GM12878 (cell line): ENCODE measurements around the gene ARHGEF17. TPM values are rescaled to one million over a fixed set of nuclear protein-coding genes. Genes with fewer than 3 reads are reported as not detected.

Source experiments
- ATAC-seq: fragments of 200-7000 bp; cut with Tn5 transposase; 3 replicates; pipeline ENCODE4 v1.9.1; 2020; ENCODE audit warnings: mild to moderate bottlenecking, moderate library complexity
- BruUV-seq: library from RNA; stranded (reverse); fragments of 400-500 nt; replicated peaks from 2 replicates; lab custom pipeline; 2021; lab: Mats Ljungman, UMichigan
- CTCF ChIA-PET: fragments of 300-600 bp; sonication (Branson Sonifier 250); formaldehyde crosslinking; extraction: SDS; loops from one replicate; lab custom pipeline; 2021; ENCODE audit warnings: inconsistent platforms; lab: Yijun Ruan, JAX
- POLR2A ChIA-PET: fragments of 350-600 bp; formaldehyde crosslinking; extraction: SDS; loops from one replicate; lab custom pipeline; 2021; ENCODE audit warnings: inconsistent platforms; lab: Charles Lee
- RAD21 ChIA-PET: fragments of 300-600 bp; sonication (Branson Sonifier 250); formaldehyde crosslinking; loops from one replicate; lab custom pipeline; 2023; ENCODE audit warnings: antibody characterized with exemption; ENCODE audit not compliant: unreplicated experiment; lab: Charles Lee
- SMC1A ChIA-PET: fragments of 300-600 bp; sonication (Branson Sonifier 250); formaldehyde crosslinking; loops from one replicate; lab custom pipeline; 2023; ENCODE audit not compliant: unreplicated experiment, uncharacterized antibody; lab: Charles Lee
- DNase-seq: peaks from one replicate; pipeline ENCODE4 v3.0.0-alpha.2; 2011; ENCODE audit warnings: low read depth, low spot score
- FAIRE-seq: peaks from 3 replicates; lab custom pipeline; 2011; peaks lifted over from hg19 to GRCh38; lab: Jason Lieb, UNC
- H2AFZ ChIP-seq: 2 replicates; pipeline ENCODE4 v1.6.0; 2011; ENCODE audit warnings: low read depth, low read length, control low read depth; ENCODE audit not compliant: control insufficient read depth
- H3K27ac ChIP-seq: 2 replicates; pipeline ENCODE4 v1.5.1; 2011; ENCODE audit warnings: control low read depth; ENCODE audit not compliant: control insufficient read depth, insufficient read depth
- H3K27me3 ChIP-seq, 2 experiments: replicated peaks in 1 of 2; 2 replicates each; pipeline versions ENCODE4 v1.6.0 to v1.6.1; 2011; ENCODE audit warnings: low read length in 1 of 2; ENCODE audit not compliant: control insufficient read depth in 2 of 2, insufficient read depth in 2 of 2
- H3K36me3 ChIP-seq, 2 experiments: 2 replicates each; pipeline ENCODE4 v1.5.1; 2011; ENCODE audit warnings: low read length in 1 of 2; ENCODE audit not compliant: control insufficient read depth in 2 of 2, insufficient read depth in 2 of 2
- H3K4me1 ChIP-seq: 2 replicates; pipeline ENCODE4 v1.6.1; 2011; ENCODE audit warnings: mild to moderate bottlenecking, low read length, moderate library complexity, mixed read lengths; ENCODE audit not compliant: control insufficient read depth, insufficient read depth
- H3K4me2 ChIP-seq: 2 replicates; pipeline ENCODE4 v1.6.0; 2011; ENCODE audit warnings: control low read depth; ENCODE audit not compliant: control insufficient read depth, insufficient read depth
- H3K4me3 ChIP-seq: fragments of 200-600 bp; sonication (generic); 2 replicates; pipeline ENCODE4 v1.5.1; 2016
- H3K79me2 ChIP-seq: 2 replicates; pipeline ENCODE4 v1.6.0; 2011; ENCODE audit warnings: low read length; ENCODE audit not compliant: control insufficient read depth, insufficient read depth
- H3K9ac ChIP-seq: 2 replicates; pipeline ENCODE4 v1.8.0; 2011; ENCODE audit warnings: low read length, control low read depth, mixed read lengths; ENCODE audit not compliant: control insufficient read depth, insufficient read depth
- H3K9me3 ChIP-seq: replicated peaks from 3 replicates; pipeline ENCODE4 v1.5.1; 2011; ENCODE audit warnings: mild to moderate bottlenecking, low read length; ENCODE audit not compliant: control insufficient read depth, insufficient read depth
- H4K20me1 ChIP-seq: 2 replicates; pipeline ENCODE4 v1.6.0; 2011; ENCODE audit not compliant: control insufficient read depth, insufficient read depth
- POLR2A ChIP-seq: IDR thresholded peaks from 2 replicates; pipeline ENCODE4 v1.6.1; 2011; ENCODE audit warnings: low read depth, mild to moderate bottlenecking, low read length
- WGBS: methylation state at CpG from one replicate; pipeline ENCODE4 v1.1.6; 2016; ENCODE audit warnings: low lambda C conversion rate; ENCODE audit not compliant: insufficient replicate concordance, insufficient coverage; ENCODE audit errors: missing lambda C conversion rate; 5-methylcytosine and 5-hydroxymethylcytosine counted together
- in situ Hi-C: fragments of 300-500 bp; cut with MboI; formaldehyde crosslinking; loops from 9 replicates; pipeline ENCODE4 v1.14.3; 2018; ENCODE audit warnings: mixed read lengths
- intact Hi-C: fragments of 100-400 bp; cut with micrococcal nuclease; formaldehyde crosslinking; loops from one replicate; pipeline ENCODE4 v1.14.2; 2022; ENCODE audit not compliant: unreplicated experiment
- polyA plus RNA-seq, 11 experiments: library from polyadenylated mRNA; depleted of rRNA in 4 of 11; unstranded in 6 of 11; stranded (reverse) in 5 of 11; fragments of >200 nt; fragmentation: Nextera tagmentation in 4 of 11; fragmentation: Illumina TruSeq in 1 of 11; extraction: Ambion mirVana in 4 of 11; extraction: Trizol in 1 of 11; gene quantifications; 1 replicate in 1 of 11; 2 replicates in 10 of 11; pipeline versions ENCODE4 v1.2.1 to v1.2.3, GENCODE V29; 2011 to 2016; ENCODE audit warnings: inconsistent platforms in 2 of 11, missing spikeins in 2 of 11, low read depth in 1 of 11
- total RNA-seq, 4 experiments: library from RNA; depleted of rRNA in 3 of 4; stranded (reverse); fragments of >200 nt in 3 of 4; fragmentation: Illumina TruSeq in 1 of 4; extraction: Trizol in 1 of 4; gene quantifications; 2 replicates each; pipeline versions ENCODE4 v1.2.1 to v1.2.3, GENCODE V29; 2013 to 2021
- TF ChIP-seq, protein P1 (sequence below): IDR thresholded peaks from 2 replicates; pipeline ENCODE4 v1.6.1; 2012; ENCODE audit warnings: mild to moderate bottlenecking, low read depth, low read length

Gene ARHGEF17
- total and polyA plus RNA-seq, 10 of the 15 experiments (the other 5 are each of a cell fraction or from before 2014, with no cell fraction given) = 0.15 to 11.0 (median 1.7) TPM

DNA sequence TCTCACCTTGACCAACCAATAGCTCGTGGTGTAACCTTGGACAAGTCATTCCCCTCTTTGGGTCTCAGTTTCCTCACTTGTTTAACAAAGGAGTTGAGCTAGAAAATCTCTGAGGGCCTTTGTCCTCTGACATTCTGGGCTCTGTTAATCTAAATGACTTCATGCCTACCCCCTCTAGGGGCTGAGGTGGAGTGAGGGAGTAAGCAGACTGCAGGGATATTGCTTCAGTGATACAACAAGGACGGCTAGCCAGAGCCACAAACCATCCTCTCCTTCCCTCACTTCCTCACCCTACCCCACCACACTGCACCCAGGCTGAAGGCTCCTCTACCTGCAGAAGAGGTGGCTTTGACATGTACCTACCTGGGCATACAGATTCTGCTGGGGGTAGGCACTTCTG is 103.0 kb downstream of the ARHGEF17 start:
- 0 out of 2 replicates have a peak, but pooled peaks have one; percentile 12 for TF ChIP-seq POLR2A
- TF ChIP-seq, protein P1, sequence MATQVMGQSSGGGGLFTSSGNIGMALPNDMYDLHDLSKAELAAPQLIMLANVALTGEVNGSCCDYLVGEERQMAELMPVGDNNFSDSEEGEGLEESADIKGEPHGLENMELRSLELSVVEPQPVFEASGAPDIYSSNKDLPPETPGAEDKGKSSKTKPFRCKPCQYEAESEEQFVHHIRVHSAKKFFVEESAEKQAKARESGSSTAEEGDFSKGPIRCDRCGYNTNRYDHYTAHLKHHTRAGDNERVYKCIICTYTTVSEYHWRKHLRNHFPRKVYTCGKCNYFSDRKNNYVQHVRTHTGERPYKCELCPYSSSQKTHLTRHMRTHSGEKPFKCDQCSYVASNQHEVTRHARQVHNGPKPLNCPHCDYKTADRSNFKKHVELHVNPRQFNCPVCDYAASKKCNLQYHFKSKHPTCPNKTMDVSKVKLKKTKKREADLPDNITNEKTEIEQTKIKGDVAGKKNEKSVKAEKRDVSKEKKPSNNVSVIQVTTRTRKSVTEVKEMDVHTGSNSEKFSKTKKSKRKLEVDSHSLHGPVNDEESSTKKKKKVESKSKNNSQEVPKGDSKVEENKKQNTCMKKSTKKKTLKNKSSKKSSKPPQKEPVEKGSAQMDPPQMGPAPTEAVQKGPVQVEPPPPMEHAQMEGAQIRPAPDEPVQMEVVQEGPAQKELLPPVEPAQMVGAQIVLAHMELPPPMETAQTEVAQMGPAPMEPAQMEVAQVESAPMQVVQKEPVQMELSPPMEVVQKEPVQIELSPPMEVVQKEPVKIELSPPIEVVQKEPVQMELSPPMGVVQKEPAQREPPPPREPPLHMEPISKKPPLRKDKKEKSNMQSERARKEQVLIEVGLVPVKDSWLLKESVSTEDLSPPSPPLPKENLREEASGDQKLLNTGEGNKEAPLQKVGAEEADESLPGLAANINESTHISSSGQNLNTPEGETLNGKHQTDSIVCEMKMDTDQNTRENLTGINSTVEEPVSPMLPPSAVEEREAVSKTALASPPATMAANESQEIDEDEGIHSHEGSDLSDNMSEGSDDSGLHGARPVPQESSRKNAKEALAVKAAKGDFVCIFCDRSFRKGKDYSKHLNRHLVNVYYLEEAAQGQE = no peak
- SMC1A ChIA-PET = interaction anchor here (1.1 to 2.6 kb wide), 4 partner anchors 12 to 249 kb away, joined by 3 to 5 read pairs (median 5); no protein-coding TSS in a partner anchor
- H3K27me3 ChIP-seq = no peaks in the 10 kb centered on the region
- in situ Hi-C loops (no loop called here), intact Hi-C loops (no loop called here)
- H3K27ac ChIP-seq = no peak overlapping the region
- BruUV-seq = no TSS peak
- no peak overlapping the region for H3K9ac ChIP-seq
- H3K4me2 ChIP-seq = no peak overlapping the region
- peaks cover 9% of the 10 kb centered on the region; the same call in 1 of the 2 replicates for H3K4me1 ChIP-seq
- POLR2A ChIA-PET = interaction anchor here (0.8 to 1.1 kb wide), 2 partner anchors 12 to 19 kb away, joined by 3 read pairs; no protein-coding TSS in a partner anchor
- H2AFZ ChIP-seq = no peak overlapping the region
- no peak for ATAC-seq
- no peak overlapping the region for H3K4me3 ChIP-seq
- no peak for DNase-seq
- no peak for FAIRE-seq
- RAD21 ChIA-PET = interaction anchor here (0.6 to 1.4 kb wide), 2 partner anchors 18 to 52 kb away, joined by 3 read pairs; no protein-coding TSS in a partner anchor
- H3K36me3 ChIP-seq = peaks cover 5% of the 10 kb centered on the region in 2 experiments; a peak in 3 of 4 replicates
- CTCF ChIA-PET = interaction anchor here (0.9 to 2.0 kb wide), 5 partner anchors 60 to 249 kb away, joined by 4 to 6 read pairs (median 5); no protein-coding TSS in a partner anchor
- 23% methylated on average over 2 of the region's 2 CpGs for WGBS
- H4K20me1 ChIP-seq = no peaks in the 10 kb centered on the region
- H3K79me2 ChIP-seq = no peaks in the 10 kb centered on the region
- H3K9me3 ChIP-seq = no peaks in the 10 kb centered on the region
